Esophagus (tissue), 2 donors: ENCODE measurements around the gene FOXP1. TPM values are rescaled to one million over a fixed set of nuclear protein-coding genes. Genes with fewer than 3 reads are reported as not detected.

Experiments
- H3K27ac ChIP-seq, 2 donors: one replicate each; pipeline ENCODE4 v1.5.1; 2013; ENCODE audit warnings: low read depth in 2 of 2, mild to moderate bottlenecking in 2 of 2, inconsistent platforms in 1 of 2, low read length in 1 of 2, moderate library complexity in 1 of 2
- H3K27me3 ChIP-seq, 2 donors: one replicate each; pipeline ENCODE4 v1.6.1; 2013; ENCODE audit warnings: low read length in 2 of 2, control low read depth in 1 of 2, mild to moderate bottlenecking in 1 of 2; ENCODE audit not compliant: insufficient read depth in 2 of 2, control insufficient read depth in 1 of 2
- H3K36me3 ChIP-seq, 2 donors: one replicate each; pipeline ENCODE4 v1.6.1; 2013; ENCODE audit warnings: low read length in 1 of 2; ENCODE audit not compliant: control insufficient read depth in 2 of 2, insufficient read depth in 2 of 2
- H3K4me1 ChIP-seq, 2 donors: one replicate each; pipeline ENCODE4 v1.6.1; 2013; ENCODE audit warnings: low read length in 1 of 2; ENCODE audit not compliant: control insufficient read depth in 2 of 2, insufficient read depth in 2 of 2
- H3K4me3 ChIP-seq, 2 donors: one replicate each; pipeline ENCODE4 v1.5.1; 2013; ENCODE audit warnings: low read length in 2 of 2, mild to moderate bottlenecking in 2 of 2, low read depth in 1 of 2, moderate library complexity in 1 of 2
- H3K9me3 ChIP-seq, 2 donors: one replicate each; pipeline ENCODE4 v1.6.1; 2013; ENCODE audit warnings: mild to moderate bottlenecking in 2 of 2, low read depth in 1 of 2, low read length in 1 of 2, moderate library complexity in 1 of 2; ENCODE audit not compliant: control insufficient read depth in 2 of 2, insufficient read depth in 1 of 2
- WGBS, 2 donors: extraction: QIAGEN DNeasy Blood & Tissue Kit; methylation state at CpG; one replicate each; pipeline ENCODE4 v1.1.7; 2013; 5-methylcytosine and 5-hydroxymethylcytosine counted together
- polyA plus RNA-seq, 2 donors: library from polyadenylated mRNA; stranded (reverse); fragments of 200-250 nt; gene quantifications; one replicate each; pipeline ENCODE4 v1.2.3, GENCODE V29; 2013
- donor health status: healthy with polysubstance abuse.
- donor health status: Bipolar disorder and iron deficiency.

The FOXP1 gene
- polyA plus RNA-seq, 2 donors: 10.7 to 20.4 TPM

DNA sequence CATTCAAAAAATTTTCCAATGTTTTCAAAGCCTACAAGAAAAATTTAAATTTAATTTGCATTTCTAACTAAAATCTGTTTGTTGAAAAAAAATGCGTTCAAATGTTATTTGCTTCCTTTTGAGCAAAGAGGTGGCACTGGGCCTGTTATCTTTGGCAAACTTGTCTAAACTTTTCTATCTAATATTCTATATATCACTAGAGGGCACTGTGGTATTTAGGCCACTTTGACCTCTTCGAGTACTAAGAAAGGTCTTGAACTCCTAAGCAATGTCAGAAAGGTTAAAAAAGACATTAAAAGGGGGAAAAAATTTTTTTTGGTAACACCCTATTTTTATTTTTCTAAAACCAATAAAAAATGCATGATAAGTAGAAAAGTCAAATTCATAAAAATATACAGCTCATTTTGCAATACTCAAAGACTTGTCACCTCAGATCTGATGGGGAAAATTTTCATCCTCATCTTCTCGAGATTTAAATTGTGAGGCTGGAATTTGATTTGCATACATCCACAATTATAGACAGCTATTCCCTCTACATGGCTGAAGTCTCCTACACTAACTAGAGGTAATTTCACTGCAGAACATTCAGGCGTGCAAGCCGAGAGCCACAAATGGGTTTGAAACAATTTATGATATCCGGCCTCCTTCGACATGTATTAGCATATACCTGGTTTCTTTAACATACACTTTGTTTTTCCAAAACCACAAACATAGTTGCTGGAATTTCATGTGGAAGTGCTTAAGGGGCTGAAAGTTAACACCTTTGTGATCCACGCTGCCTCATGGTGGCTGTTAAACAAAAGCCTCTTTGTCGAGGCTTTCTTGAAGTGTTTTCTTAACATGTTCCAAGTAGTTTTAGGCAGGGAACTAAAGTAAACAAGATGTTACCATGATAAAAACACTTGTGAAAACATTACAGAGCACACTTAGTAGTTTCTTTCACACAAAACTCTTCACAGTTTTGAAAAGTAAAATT lies 576.4 kb downstream of the FOXP1 start:
- Histone ChIP-seq H3K9me3 (no peaks in the 10 kb centered on the region), H3K27me3 (no peaks in the 10 kb centered on the region), H3K4me1 (peaks cover 0 to 2% of the 10 kb centered on the region in 2 donors), H3K36me3 (no peaks in the 10 kb centered on the region), H3K4me3 (no peak overlapping the region), H3K27ac (peak overlapping the region; percentile 1 to 49)
- WGBS, 2 donors: 33 to 39% methylated on average over 9 of the region's 9 CpGs

DNA sequence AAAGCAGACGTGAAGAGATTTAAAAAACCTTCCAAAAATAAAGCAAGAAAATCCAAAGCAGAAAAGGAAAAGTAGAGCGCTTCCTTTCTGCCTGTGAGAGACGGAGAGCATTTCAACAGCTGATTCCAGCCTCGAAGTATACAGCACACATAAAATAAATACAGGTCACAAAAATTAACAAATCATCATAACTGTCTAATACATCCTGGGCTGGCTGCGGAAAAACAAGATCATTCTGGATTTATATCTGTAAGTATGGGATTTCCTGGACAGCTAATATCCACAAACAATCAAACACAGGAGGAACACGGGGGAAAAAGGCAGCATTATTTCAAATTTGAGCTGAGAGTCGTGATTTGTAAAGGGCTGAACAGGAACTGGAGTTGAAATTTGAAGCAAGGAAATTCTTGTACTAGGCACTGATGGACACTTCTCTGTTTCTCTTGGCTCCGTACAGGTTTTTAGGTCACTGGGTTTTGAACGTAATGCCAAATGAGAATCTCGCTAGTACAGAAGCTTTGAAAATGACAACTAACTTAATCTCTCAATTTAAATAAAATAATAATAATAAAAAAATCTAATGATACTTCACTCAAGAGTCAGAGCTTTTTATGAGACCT lies 577.7 kb downstream of the FOXP1 start:
- Histone ChIP-seq H3K36me3 (no peaks in the 10 kb centered on the region), H3K27me3 (no peaks in the 10 kb centered on the region), H3K9me3 (no peaks in the 10 kb centered on the region), H3K4me1 (no peaks in the 10 kb centered on the region), H3K4me3 (no peak overlapping the region), H3K27ac (no peak overlapping the region)
- 60% methylated on average over 10 of the region's 10 CpGs for WGBS, 2 donors

DNA sequence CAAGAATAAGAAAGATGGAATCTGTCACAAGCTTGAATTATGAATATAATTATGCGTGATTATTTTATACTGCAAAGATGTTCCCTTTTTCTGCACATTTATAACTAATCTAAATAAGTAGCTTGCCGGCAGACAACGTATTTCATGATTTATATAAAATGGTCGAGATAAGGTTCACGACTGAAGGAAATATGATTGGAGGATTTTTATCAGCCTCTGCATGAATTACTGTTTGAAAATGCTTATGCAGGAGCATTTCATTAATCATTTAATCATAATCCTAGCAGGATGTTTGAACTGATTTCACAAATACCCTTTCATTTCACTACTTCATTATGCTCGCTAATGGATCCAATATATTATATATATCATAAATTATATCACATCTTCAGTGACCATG lies 580.0 kb downstream of the FOXP1 start:
- Histone ChIP-seq H3K4me1 (no peaks in the 10 kb centered on the region), H3K4me3 (no peak overlapping the region), H3K27me3 (no peaks in the 10 kb centered on the region), H3K36me3 (no peaks in the 10 kb centered on the region), H3K9me3 (no peaks in the 10 kb centered on the region), H3K27ac (no peak overlapping the region)
- 72 to 83% methylated on average over 6 of the region's 6 CpGs for WGBS, 2 donors

DNA sequence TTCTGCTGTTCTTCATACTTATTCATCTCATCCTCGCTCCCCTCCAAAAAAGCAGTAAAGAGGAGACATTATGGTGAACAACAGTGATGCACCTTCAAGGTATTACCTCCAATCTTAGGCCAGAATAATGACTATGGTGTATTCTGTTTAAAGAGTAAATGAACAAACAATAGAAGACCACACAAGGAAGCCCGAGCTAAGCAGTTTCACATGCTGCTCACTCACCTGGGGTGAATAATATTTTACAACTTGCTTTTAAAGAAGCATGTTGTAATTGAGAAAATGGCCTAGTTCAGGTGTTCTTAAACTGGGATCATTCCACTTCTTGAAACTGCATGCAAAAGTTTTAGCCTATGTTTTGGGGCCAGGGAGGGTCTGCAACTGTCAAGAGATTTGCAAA lies 581.2 kb downstream of the FOXP1 start:
- no peaks in the 10 kb centered on the region for H3K4me1 ChIP-seq
- WGBS, 2 donors: 94 to 97% methylated on average over 2 of the region's 2 CpGs

DNA sequence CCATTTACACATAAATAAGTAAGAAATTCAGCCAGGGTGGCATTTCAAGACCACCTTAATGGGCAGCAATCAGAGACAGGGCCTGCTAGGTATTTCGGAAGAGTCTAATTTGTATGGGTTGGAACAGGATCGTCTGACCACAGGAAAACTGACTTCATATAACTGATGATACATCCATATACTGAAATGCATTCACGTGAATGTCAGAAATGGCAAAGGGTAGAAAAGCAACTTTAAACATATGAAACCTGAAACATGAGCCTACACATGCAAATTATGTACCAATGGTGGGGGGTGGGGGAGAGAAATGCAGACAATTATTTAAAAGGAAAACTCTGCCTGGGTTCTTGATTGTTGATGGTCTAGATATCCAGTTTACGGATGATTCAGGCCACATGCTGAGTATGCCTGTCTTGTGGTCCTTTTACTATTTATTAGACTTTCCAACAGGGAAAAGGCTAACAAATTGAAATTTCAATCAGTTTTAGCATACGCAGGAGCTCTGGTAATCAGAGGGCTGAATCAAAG lies 582.2 kb downstream of the FOXP1 start:
- no peak overlapping the region for H3K4me3 ChIP-seq
- H3K4me1 ChIP-seq: no peaks in the 10 kb centered on the region
- 86 to 90% methylated on average over 5 of the region's 5 CpGs for WGBS, 2 donors
- no peaks in the 10 kb centered on the region for H3K27me3 ChIP-seq
- no peaks in the 10 kb centered on the region for H3K9me3 ChIP-seq
- H3K36me3 ChIP-seq: peaks cover 0 to 2% of the 10 kb centered on the region in 2 donors
- no peak overlapping the region for H3K27ac ChIP-seq

More for the DNA sequence above, 581.2 kb downstream of the FOXP1 start:
- no peak overlapping the region for H3K4me3 ChIP-seq
- no peaks in the 10 kb centered on the region for H3K9me3 ChIP-seq
- H3K36me3 ChIP-seq: no peaks in the 10 kb centered on the region
- H3K27ac ChIP-seq: no peak overlapping the region
- no peaks in the 10 kb centered on the region for H3K27me3 ChIP-seq

DNA sequence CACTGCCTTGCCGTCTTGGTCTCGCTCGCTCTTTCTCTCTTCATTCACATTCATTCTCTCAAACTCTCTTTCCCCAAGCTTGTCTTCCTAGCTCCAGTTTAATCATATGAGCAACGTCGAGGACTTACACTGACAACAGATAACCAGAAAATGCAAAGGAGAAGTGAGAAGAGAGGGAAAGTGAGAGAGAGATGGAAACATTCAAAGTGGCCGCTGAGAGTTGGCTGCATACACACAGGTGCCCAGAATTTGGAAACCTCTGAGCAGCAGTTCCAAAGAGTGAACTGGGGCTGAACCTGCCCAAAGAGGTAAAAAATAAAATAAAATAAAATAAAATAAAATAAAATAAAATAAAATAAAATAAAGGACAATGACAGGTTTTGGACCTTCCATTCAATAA lies 583.0 kb downstream of the FOXP1 start:
- 89 to 93% methylated on average over 6 of the region's 6 CpGs for WGBS, 2 donors
- Histone ChIP-seq H3K4me3 (no peak overlapping the region), H3K4me1 (no peaks in the 10 kb centered on the region), H3K36me3 (peaks cover 0 to 2% of the 10 kb centered on the region in 2 donors), H3K9me3 (no peaks in the 10 kb centered on the region), H3K27me3 (no peaks in the 10 kb centered on the region), H3K27ac (no peak overlapping the region)

DNA sequence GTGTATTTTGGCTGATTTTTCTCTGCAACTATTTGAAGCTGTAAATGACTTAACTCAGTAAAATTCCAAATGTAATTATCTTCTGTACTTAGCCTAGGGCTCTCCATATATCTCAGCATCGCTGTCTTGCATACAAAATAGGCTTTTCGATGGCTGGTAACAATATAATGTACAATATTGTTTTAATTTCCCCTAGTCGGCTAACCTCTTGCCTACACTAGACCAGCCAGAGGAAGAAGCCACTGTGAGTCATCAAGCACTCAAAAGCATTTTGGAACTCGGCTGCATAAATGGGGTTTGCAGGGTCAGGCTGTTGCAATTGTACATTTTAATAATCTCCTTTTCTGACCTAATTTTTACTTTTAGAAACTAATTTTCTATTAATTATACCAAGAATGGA lies 583.8 kb downstream of the FOXP1 start:
- H3K4me1 ChIP-seq: no peaks in the 10 kb centered on the region
- WGBS, 2 donors: 36 to 37% methylated on average over 4 of the region's 4 CpGs
- H3K36me3 ChIP-seq: peaks cover 0 to 2% of the 10 kb centered on the region in 2 donors
- no peak overlapping the region for H3K4me3 ChIP-seq
- no peaks in the 10 kb centered on the region for H3K9me3 ChIP-seq
- H3K27me3 ChIP-seq: no peaks in the 10 kb centered on the region
- H3K27ac ChIP-seq: no peak overlapping the region

DNA sequence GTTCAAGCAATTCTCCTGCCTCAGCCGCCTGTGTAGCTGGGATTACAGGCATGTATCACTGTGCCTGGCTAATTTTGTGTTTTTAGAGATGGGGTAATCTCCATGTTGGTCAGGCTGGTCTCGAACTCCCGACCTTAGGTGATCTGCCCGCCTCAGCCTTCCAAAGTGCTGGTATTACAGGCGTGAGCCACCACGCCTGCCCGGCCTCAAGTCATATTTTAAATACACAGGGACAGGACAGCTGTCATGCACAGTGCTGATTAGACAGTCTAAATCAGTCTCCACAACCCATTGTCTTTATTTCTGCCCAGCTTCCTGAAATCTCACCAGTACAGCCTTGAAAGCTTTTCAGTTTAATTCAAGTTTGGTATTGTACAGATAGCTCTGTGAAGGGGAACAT lies 587.4 kb downstream of the FOXP1 start:
- peaks cover 0 to 2% of the 10 kb centered on the region in 2 donors for H3K36me3 ChIP-seq
- H3K9me3 ChIP-seq: no peaks in the 10 kb centered on the region
- no peak overlapping the region for H3K4me3 ChIP-seq
- WGBS, 2 donors: 94 to 96% methylated on average over 7 of the region's 7 CpGs
- no peak overlapping the region for H3K27ac ChIP-seq
- H3K4me1 ChIP-seq: peaks cover 0 to 4% of the 10 kb centered on the region in 2 donors
- H3K27me3 ChIP-seq: no peaks in the 10 kb centered on the region

DNA sequence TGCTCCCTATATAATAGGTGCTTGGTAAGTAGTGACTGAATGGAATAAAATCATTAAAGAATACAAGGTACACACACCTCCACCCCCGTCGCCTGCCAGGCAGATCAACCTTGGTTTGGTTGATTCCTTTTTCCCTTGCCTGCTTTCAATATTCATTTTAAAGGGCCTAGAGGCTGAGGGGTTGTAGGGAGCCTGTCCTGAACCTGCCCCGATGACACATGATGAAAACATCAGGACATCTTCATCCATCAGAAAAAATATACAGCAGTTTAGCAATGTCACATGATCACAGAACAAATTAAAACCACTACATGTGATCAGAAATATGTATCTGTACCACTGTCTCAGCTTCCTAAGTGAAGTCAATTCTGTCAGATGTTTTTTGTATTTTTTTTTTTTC lies 588.9 kb downstream of the FOXP1 start:
- WGBS, 2 donors: 98 to 99% methylated on average over 3 of the region's 3 CpGs
- H3K27ac ChIP-seq: peak overlapping the region in 1 of 2 donors; percentile 1
- H3K4me1 ChIP-seq: peaks cover 0 to 4% of the 10 kb centered on the region in 2 donors
- H3K4me3 ChIP-seq: no peak overlapping the region
- no peaks in the 10 kb centered on the region for H3K27me3 ChIP-seq
- no peaks in the 10 kb centered on the region for H3K9me3 ChIP-seq
- peaks cover 0 to 2% of the 10 kb centered on the region in 2 donors for H3K36me3 ChIP-seq
